HG02870 (cell line): Measurements from ENCODE around the gene ILDR1.
"Not testable (repeated sequence)": the region's sequence is repeated elsewhere in the genome, so short reads cannot be mapped to it uniquely, and the experiment has no call there.

ENCODE experiments used
- ATAC-seq: cut with Tn5 transposase; IDR thresholded peaks from one replicate; pipeline ENCODE4 v1.9.1; 2021; ENCODE audit warnings: mild to moderate bottlenecking, moderate library complexity; ENCODE audit not compliant: unreplicated experiment

Gene ILDR1

DNA sequence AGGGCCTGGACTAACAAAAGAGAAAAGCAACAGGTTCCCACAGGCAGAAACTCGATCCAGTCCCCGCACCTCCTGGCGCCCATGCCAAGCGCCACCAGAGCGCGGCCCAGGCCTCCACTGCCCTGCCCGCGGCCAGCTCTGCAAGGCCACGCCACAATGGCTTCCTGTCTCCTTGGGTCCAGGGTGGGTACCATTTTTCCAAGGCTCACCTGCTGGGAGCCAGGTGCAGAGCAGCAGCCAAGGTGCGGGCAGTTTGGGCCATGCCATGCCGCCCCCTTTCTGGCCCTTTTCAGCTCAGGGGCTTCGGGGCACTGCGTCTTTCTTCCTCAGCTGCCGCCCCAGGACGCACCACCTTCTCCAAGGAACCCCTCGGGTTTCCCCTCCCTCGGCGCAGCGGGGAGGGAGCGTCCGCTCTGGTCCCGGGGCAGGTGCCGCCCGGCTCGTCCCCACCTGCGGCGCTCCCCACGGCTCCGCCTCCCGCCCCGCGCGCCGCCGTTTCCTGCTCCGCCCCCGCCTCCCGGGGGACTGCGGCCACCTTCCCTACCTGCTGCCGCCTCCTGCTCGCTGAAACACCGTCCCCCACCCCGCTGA lies at the start of gene ILDR1:
TSS of gene ILDR1 (minus strand) at position 437 of the 591 bp plus-strand sequence. CDS start at position 267, 170 bp downstream.
- no peak for ATAC-seq

DNA sequence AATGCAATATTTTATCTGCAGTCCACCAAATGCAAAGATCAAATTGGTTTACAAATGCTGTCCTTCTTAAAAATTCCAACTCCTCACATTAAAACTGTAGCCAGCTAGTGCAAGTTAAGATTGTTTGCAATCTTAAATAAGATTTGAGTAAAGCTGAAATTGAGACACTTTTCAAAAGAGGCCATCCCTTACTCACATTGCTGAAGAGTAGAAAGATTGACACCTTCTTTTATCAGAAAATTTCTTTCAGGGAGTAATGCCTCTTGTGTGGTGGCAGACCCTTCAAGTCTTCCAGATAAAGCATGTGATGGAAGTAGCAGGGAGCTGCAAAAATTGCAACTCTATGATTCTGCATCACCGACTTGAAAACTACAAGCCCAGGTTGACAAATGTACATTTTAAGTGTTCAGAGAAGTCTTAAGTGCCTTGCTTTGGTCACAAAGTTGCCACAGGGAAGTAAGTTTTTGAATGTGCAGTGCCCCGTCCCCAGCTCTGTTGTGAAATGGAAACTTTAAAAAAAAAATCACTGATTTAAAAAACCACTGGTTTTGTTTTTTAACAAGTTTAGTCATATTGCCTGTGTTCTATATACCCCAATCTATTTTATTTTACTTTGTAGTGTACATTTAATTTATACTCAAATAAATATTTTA lies 45.7 kb upstream of the ILDR1 start:
- ATAC-seq: peak; percentile 53

DNA sequence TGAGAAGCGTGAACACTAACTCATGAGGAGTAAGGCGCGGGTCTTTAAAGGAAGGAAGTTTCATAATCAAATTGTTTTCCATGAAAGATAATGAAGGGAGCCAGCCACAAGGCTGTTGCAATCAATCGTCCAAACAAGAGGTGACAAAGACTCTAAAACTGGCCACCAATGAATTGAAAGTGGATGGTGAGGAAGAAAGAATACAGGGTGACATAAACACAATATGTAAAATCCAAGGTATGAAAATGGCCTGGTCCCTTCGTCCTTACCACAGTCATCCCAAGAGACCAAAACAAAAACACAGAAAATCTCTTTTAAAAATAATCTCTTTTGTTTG lies 45.1 kb upstream of the ILDR1 start:
- ATAC-seq: no peak

DNA sequence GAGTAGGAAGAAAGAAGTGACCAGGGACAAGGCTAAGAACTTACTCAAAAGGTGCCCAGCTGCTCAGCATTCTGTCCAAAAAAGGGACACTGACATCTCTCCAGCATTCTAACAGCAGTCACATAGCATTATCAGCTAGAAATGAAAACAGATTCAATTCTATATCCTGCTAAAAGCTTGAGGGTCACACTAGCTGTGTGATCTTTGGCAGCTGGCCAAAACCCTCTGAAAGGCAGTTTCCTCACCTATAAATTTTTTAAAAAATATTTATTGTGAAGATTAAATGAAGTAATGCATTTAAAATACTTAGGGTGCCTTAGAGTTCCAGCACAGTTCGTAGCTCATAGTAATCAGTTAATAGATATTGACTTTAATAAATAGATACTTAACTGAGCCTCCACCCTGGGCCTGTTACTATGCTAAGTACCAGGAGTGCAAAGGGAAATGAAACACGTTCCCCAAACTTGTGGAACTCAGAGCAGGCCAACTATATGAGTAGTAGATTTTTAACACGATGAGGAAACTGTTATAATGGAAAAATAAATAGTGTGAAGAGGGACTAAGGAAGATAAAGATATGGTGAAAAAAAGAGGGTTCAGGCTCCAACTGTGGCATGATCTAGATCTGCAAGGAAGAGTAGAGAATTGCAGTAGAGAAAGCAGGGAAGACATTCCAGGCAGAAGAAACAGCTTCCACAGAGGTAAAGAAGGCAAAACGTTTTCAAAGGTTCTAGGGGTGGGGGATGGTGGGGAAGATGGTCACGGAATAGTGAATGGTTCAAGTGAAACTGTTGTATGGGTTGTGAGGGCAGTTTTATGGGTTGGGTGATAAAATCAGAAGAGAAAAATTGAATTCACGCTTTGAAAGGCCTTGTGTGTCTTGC lies 44.5 kb upstream of the ILDR1 start:
- no peak for ATAC-seq

DNA sequence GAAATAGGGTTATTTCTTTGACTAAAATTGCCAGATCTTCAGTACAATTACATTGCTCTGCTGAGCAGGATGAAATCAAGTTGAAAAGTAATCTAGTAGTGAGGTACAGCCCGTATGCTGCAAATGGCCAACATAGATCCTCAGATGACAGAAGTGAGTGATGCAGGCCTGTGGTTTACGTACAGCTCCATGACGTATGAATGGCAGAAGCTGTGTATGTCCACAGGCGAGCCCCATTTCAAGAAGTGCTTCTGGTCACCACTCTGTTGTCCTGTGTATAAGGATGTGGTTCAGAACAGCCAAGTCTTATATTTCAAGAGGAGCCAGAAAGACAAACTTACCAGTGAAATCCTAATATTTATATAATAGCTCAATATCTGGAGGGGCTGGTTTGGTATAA lies 42.3 kb upstream of the ILDR1 start:
- peak; percentile 19 for ATAC-seq

DNA sequence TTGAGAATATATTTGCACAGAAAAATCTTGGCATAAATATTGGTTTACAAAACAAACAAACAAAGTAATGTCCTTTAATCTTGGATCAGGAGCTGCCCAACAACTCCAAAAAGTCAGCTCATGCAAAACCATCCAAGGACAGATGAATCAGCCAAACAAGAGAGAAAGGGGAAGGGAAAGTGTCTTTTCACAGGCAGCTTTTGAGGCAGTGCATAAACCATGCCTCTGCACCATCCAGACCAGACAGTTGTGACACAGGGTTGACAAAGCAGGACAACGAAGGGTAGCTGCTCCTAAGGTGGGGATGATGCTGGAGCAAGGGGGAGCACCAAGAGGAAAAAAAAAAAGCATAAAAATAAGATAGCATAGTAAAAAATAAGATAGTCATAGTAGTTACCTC lies 41.9 kb upstream of the ILDR1 start:
- peak; percentile 63 for ATAC-seq

GRCh38 chr3:122060040-122060698 lies 38.1 kb upstream of the ILDR1 start:
- no peak for ATAC-seq

DNA sequence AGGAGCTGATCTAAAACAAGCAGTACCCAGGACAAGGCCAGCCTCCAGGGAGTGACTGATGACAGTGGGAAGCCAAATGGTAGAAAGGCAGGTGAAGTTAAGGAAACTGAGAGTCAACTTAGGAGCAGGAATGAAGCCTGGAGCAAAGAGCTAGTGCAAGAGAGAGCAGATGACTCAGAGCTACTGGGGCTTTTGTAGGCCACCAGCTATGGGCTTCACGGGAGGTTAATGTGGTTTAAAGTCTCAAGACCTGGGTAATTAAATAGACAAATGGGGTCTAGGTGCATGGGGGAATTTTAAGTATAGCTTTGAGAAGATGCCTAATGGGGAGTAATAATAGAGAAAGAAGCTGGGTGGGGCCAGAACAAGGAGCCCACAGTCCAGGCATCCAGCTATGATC lies 36.2 kb upstream of the ILDR1 start:
- peak; percentile 41 for ATAC-seq

- no peak for ATAC-seq
Measured at GRCh38 chr3:122057671-122058070, 35.6 kb upstream of the ILDR1 start.

- ATAC-seq: peak; percentile 96
Measured at GRCh38 chr3:122055215-122055614, 33.2 kb upstream of the ILDR1 start, which contains the start of gene CD86. Gene CD86, plus strand, starts transcription at chr3:122055362. Its CDS starts 128 bp downstream, at chr3:122055490.

- no peak for ATAC-seq
Measured at GRCh38 chr3:122052968-122053367, 30.9 kb upstream of the ILDR1 start.

GRCh38 chr3:122047773-122048172 lies 25.7 kb upstream of the ILDR1 start:
- ATAC-seq: not testable (repeated sequence)

GRCh38 chr3:122047296-122047695 lies 25.2 kb upstream of the ILDR1 start:
- ATAC-seq: not testable (repeated sequence)

DNA sequence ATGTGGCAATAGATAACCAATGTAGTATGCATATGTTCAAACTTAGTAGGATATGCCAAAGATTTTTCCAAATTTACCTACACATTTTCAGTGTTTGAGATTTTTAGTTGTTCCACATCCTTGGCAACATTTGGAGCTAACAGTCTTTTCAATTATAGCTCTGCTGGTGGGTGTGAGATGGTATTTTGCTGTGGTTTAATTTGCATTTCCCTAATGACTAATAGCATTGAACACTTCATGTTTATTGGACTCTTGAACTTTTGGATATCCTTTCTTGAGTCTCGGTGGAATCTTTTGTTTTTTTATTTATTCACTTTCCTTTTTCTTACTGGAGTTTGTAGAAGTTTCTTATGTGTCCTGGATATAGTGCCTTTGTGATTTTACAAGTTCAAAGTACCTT lies 11.0 kb upstream of the ILDR1 start:
- ATAC-seq: no peak

- no peak for ATAC-seq
Measured at GRCh38 chr3:122032531-122032930, 10.5 kb upstream of the ILDR1 start.

DNA sequence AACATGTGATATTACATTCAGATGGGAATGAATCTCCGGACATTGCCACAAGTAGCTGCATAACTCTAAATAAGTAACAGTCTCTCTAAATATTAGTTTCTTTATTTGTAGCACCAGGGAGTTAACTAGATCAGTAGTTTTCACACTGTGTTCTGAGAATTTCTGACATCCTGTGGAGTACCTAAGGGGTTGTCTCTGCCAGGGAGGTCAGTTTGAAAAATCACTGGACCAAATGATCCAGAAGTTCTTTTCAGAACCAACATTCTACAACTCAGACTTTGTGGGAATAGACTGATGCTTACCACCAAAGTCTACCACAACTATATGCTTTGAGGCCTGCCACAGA lies 9.0 kb upstream of the ILDR1 start:
- ATAC-seq: peak; percentile 33

DNA sequence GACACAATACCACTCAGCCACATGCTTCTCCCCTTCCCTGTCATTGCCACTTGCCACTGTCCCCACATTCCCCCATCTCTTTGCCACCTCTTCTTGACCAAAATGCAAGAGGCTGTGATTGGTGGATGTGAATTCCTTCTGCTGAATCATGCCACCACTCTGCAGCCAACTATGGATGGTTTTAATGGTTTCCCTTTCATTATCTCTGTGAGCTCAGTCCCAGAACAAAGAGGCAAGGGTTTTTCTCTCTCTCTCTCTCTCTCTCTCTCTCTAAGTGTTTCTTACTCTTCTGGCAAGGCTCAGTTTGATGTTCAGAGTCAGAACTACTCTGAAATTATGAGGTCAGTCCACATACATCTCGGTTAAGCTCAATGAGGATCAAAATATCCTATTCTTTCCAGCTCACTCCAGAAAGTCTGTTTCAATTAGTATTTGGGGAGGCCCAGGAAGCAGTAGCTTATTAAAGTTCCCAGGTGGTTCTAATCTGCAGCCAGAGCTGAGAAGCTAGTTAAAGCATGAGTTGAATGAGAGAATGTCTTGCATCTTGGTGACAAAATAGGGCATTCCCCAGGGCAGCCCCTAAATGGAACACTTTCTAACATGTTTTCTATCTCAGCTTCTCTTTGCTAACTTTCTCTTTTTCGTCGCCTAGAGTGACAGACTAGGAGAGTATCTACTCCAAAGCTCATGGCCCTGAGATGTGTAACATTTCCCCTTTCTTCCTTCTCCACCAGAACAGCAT lies 8.5 kb upstream of the ILDR1 start:
- peak; percentile 70 for ATAC-seq

- ATAC-seq: peak; percentile 78
Measured at GRCh38 chr3:122025296-122025695, 3.2 kb upstream of the ILDR1 start.

- no peak for ATAC-seq
Measured at GRCh38 chr3:122024800-122025199, 2.8 kb upstream of the ILDR1 start.

DNA sequence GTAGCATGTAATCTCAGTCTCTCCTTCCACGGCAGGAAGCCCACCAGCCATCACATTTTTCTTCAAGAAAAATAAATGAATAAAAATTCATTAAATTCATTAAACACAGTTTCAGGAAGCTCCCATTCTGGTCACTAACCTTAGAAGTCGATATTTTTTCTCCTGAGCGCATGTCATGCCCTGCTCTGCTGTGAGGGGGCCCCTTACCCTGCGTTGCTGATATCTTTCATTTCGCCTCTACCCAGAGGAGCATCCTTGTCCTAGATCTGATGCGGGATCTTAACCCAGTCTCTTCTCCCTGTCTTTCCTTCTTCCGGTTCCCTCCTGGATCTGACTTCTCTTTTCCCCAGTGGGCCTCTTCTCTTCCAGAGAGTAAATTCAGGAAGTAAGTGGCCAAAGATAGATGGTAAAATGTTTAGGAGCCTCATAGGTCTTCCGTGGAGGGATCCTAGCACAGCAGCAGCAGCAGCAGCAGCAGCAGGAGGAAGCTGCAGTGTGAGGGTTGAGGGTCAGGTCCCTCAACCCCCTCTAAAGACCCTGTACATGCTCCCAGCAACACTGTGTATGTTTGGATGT lies 1.4 kb upstream of the ILDR1 start:
- ATAC-seq: no peak
